Thyroid gland (tissue), 4 donors: Measurements from ENCODE around the gene GLI2. TPM values are rescaled to one million over a fixed set of nuclear protein-coding genes. Genes with fewer than 3 reads are reported as not detected.

Experiments
- DNase-seq, 2 donors: peaks; one replicate each; pipeline ENCODE4 v3.0.0-alpha.2; 2019
- H3K27ac ChIP-seq, 3 donors: fragments of 200-600 bp; sonication (generic); 1 replicate in 2 of 3; 2 replicates in 1 of 3; pipeline ENCODE4 v1.5.1; 2016 to 2019; ENCODE audit warnings: mild to moderate bottlenecking in 1 of 3, moderate library complexity in 1 of 3
- H3K27me3 ChIP-seq: fragments of 200-600 bp; sonication (generic); one replicate; pipeline ENCODE4 v1.5.1; 2019
- H3K36me3 ChIP-seq, 2 donors: fragments of 200-600 bp; sonication (generic); one replicate each; pipeline ENCODE4 v1.5.1; 2016 to 2019
- H3K4me1 ChIP-seq, 2 donors: fragments of 200-600 bp; sonication (generic); one replicate each; pipeline ENCODE4 v1.5.1; 2017 to 2019
- H3K4me3 ChIP-seq, 3 donors: fragments of 200-600 bp; sonication (generic); replicated peaks in 1 of 3; 1 replicate in 2 of 3; 2 replicates in 1 of 3; pipeline ENCODE4 v1.5.1; 2016; ENCODE audit warnings: mild to moderate bottlenecking in 1 of 3
- H3K9me3 ChIP-seq: fragments of 200-600 bp; sonication (generic); one replicate; pipeline ENCODE4 v1.5.1; 2017
- CTCF ChIP-seq, 6 experiments: fragments of 200-600 bp in 3 of 6; fragments of 450-650 bp in 3 of 6; sonication (generic) in 3 of 6; IDR thresholded peaks; one replicate each; pipeline ENCODE4 v1.5.1; 2016 to 2019; ENCODE audit warnings: antibody characterized with exemption in 6 of 6, mild to moderate bottlenecking in 2 of 6, inconsistent platforms in 1 of 6, moderate library complexity in 1 of 6
- POLR2A ChIP-seq, 2 donors: fragments of 450-650 bp; IDR thresholded peaks; one replicate each; pipeline ENCODE4 v1.6.1; 2017; ENCODE audit warnings: antibody characterized with exemption in 2 of 2, mild to moderate bottlenecking in 2 of 2, moderate library complexity in 1 of 2
- WGBS, 2 donors: methylation state at CpG; one replicate each; pipeline ENCODE4 v1.1.5; 2017; 5-methylcytosine and 5-hydroxymethylcytosine counted together
- intact Hi-C: fragments of 100-400 bp; cut with DNase I; formaldehyde crosslinking; loops from one replicate; pipeline ENCODE4 v1.15.1; 2023
- total RNA-seq, 4 donors: library from RNA; depleted of rRNA; stranded (reverse); fragments of >200 nt; gene quantifications; one replicate each; pipeline ENCODE4 v1.2.3, GENCODE V29; 2016

Gene GLI2
- total RNA-seq, 4 donors from 2014 or later: 1.1 to 1.4 (median 1.3) TPM

- no peak overlapping the region for H3K27ac ChIP-seq
- no peak overlapping the region for H3K4me3 ChIP-seq
- 84 to 85% methylated on average over 6 of the region's 6 CpGs for WGBS, 2 donors
- H3K27me3 ChIP-seq: no peaks in the 10 kb centered on the region
- intact Hi-C loops: no loop called here
- TF ChIP-seq POLR2A (IDR thresholded peaks at IDR 0.05) (no peak), CTCF (IDR thresholded peaks at IDR 0.05) (no peak)
- H3K4me1 ChIP-seq: no peaks in the 10 kb centered on the region
- no peaks in the 10 kb centered on the region for H3K36me3 ChIP-seq
- H3K9me3 ChIP-seq: no peaks in the 10 kb centered on the region
- DNase-seq: no peak
Observed at GRCh38 chr2:120764492-120764891, 28.8 kb downstream of the GLI2 start.

DNA sequence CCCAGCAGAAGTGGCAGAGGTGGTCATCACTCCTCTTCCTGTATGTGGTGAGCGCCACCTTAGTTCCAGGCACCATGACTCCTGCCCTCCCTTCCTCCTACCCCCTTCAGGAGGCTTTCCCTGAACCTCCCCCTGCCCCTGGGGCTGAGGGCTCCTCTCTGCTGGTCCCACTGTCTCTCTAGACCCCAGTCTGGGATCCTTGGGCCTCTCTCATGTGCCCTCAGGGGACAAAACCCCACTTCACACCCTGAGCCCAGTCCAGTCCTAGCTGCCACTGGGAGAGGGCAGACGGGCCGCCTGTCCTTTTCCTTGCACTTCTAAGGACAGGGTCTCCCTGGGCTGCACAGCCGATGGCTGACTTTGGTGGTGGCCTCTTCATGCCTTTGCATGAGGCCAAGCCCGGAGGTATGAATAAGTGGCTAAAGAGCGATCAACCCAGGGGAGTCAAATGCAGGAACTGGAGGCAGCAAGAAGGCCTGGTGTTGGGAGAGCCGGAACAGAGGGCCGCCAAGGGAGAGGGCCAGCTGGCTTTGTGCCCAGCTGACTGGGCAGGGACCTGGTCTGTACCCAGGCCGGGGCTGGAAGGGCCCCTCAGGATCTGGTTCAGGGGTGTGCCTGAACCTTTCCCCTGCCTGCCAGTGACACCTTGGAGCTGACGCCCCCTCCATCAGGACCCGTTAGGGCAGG is 29.5 kb downstream of the GLI2 start:
- H3K27me3 ChIP-seq: no peaks in the 10 kb centered on the region
- WGBS, 2 donors: 53 to 67% methylated on average over 9 to 11 of the region's 11 CpGs
- TF ChIP-seq POLR2A (IDR thresholded peaks at IDR 0.05) (no peak), CTCF (IDR thresholded peaks at IDR 0.05) (no peak)
- DNase-seq: peak in 1 of 2 donors; percentile 13
- H3K36me3 ChIP-seq: no peaks in the 10 kb centered on the region
- no peaks in the 10 kb centered on the region for H3K4me1 ChIP-seq
- H3K9me3 ChIP-seq: no peaks in the 10 kb centered on the region
- peak overlapping the region in 2 of 3 donors; percentile 17 to 23 for H3K27ac ChIP-seq
- intact Hi-C loops: no loop called here
- H3K4me3 ChIP-seq: no peak overlapping the region

DNA sequence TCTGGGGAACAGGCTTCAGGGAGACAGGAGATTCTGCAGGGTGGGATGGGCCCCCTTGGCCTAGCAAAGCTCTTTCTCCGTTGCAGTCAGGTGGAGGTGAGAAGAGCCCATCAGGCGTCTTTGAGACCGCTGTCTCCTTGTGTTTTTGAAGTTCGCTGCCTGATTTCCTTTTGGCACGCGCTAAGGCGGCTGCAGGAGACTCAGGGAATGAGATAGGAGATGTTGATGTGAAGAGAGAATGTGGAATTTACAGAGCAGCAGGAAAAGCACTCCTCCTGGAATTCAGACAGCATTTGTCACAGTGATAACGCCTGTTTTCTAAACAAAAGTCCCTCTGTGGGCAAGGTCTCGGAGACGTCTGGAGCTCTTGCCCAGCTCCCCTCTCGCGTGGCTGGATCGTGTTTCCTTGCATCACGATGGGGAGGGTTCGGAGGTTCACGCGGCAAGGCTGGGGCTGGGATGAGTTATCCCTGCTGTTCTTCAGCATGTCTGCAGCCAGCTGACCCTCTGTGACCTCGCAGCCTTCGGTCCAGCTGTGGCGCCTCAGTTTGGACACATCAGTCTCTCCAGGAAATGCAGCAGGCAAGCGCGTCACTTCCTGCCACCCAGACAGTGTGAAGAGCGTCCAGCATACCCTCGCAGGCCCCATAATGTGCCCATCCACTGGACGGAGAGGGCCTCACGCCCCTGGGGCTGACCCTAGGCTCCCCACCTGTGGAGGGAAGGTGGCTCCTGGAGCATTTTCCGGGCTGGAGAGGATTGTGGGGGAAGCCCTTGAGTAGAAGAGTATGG is 30.2 kb downstream of the GLI2 start:
- Histone ChIP-seq H3K36me3 (no peaks in the 10 kb centered on the region), H3K4me3 (no peak overlapping the region), H3K27me3 (no peaks in the 10 kb centered on the region), H3K4me1 (no peaks in the 10 kb centered on the region), H3K27ac (peak overlapping the region in 2 of 3 donors; percentile 17 to 23), H3K9me3 (no peaks in the 10 kb centered on the region)
- TF ChIP-seq POLR2A (IDR thresholded peaks at IDR 0.05) (no peak), CTCF (IDR thresholded peaks at IDR 0.05) (no peak)
- 68 to 84% methylated on average over 24 to 27 of the region's 27 CpGs for WGBS, 2 donors
- peak; percentile 24 to 27 for DNase-seq
- intact Hi-C loops: no loop called here

GRCh38 chr2:120766470-120767351 is 31.0 kb downstream of the GLI2 start:
- Histone ChIP-seq H3K9me3 (no peaks in the 10 kb centered on the region), H3K4me1 (peaks cover 0 to 2% of the 10 kb centered on the region in 2 donors), H3K27me3 (no peaks in the 10 kb centered on the region), H3K4me3 (no peak overlapping the region), H3K36me3 (no peaks in the 10 kb centered on the region), H3K27ac (peak overlapping the region in 1 of 3 donors; percentile 17)
- no peak for DNase-seq
- WGBS, 2 donors: 83 to 93% methylated on average over 10 to 14 of the region's 14 CpGs
- TF ChIP-seq CTCF (IDR thresholded peaks at IDR 0.05) (no peak), POLR2A (IDR thresholded peaks at IDR 0.05) (no peak)
- intact Hi-C loops: no loop called here
